NT2/D1 (cell line): Measurements from ENCODE around the gene GRK6.
"Not testable (repeated sequence)": the region's sequence is repeated elsewhere in the genome, so short reads cannot be mapped to it uniquely, and the experiment has no call there.

Experiments used
- DNase-seq: peaks from one replicate; pipeline ENCODE4 v3.0.0-alpha.2; 2011; ENCODE audit warnings: low read depth, low spot score
- H3K27me3 ChIP-seq: 2 replicates; pipeline ENCODE4 v1.6.0; 2011; ENCODE audit warnings: mild to moderate bottlenecking; ENCODE audit not compliant: insufficient read length, insufficient read depth
- H3K36me3 ChIP-seq: 2 replicates; pipeline ENCODE4 v1.6.1; 2011; ENCODE audit warnings: mild to moderate bottlenecking, low read length, mixed read lengths; ENCODE audit not compliant: insufficient read depth, insufficient read length
- H3K4me1 ChIP-seq: 2 replicates; pipeline ENCODE4 v1.5.1; 2011; ENCODE audit not compliant: insufficient read depth, insufficient read length
- H3K4me3 ChIP-seq: 2 replicates; pipeline ENCODE4 v1.5.1; 2011; ENCODE audit warnings: low read depth; ENCODE audit not compliant: insufficient read length
- H3K9ac ChIP-seq: 2 replicates; pipeline ENCODE4 v1.6.0; 2011; ENCODE audit warnings: low read depth; ENCODE audit not compliant: insufficient read length
- H3K9me3 ChIP-seq: 2 replicates; pipeline ENCODE4 v1.5.1; 2011; ENCODE audit warnings: mild to moderate bottlenecking, low read length; ENCODE audit not compliant: insufficient read depth
- SUZ12 ChIP-seq: IDR thresholded peaks from 2 replicates; pipeline ENCODE4 v1.6.1; 2011; ENCODE audit not compliant: insufficient read length, insufficient read depth; ENCODE audit errors: extremely low read depth
- YY1 ChIP-seq: IDR thresholded peaks from 2 replicates; pipeline ENCODE4 v1.6.1; 2011; ENCODE audit not compliant: insufficient read length, insufficient read depth
- ZNF274 ChIP-seq: IDR thresholded peaks from 2 replicates; pipeline ENCODE4 v1.6.1; 2011; ENCODE audit warnings: mild to moderate bottlenecking, low read depth, low read length

Gene GRK6

DNA sequence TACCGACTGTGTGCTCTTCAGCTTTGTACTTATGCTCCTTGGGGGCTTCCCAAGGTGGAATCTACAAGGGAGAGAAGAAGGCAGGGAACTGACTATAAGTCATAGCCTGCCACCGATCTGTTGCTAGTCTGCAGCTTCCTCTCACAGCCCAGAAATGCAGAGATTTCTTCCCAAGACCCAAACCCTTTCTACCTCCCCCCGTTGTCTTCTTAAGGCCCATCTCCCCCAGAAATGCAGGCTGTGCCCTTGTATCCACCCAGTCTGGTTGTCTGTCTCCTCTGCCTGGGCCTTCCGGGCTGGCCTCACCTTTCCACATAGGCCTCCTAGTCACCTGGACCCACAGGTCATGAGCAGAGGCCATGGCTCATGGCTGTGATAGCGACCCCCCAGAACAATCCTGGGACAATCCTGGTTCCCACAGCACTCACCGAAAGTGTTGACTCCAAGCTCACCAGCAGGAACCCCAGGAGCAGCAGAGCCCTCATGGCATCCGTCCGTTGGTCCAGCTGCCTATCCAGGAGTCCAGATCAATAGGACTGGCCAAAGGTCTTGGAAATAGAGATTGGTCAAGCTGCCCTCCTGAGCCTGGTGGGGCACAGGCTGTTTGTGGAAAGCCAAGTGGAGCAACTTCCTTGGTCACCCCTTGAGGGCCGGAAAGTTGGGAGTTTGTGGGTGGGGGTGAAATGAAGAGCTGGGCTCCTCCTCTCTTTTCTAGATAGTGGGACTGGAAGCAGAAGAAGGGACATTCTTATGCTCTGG is 17.3 kb upstream of the GRK6 start, which contains the start of gene F12:
Gene F12, minus strand, starts transcription at position 522 of the 759 bp plus-strand sequence. Its CDS starts 37 bp downstream, at position 485.
- H3K9ac ChIP-seq = no peak within 1 kb of the TSS
- peaks cover 50% of the 10 kb centered on the region for H3K27me3 ChIP-seq
- no peaks in the 10 kb centered on the region for H3K9me3 ChIP-seq
- no peaks in the 10 kb centered on the region for H3K36me3 ChIP-seq
- TF ChIP-seq ZNF274 (no peak), YY1 (no peak), SUZ12 (no peak)
- H3K4me1 ChIP-seq = no peaks in the 10 kb centered on the region
- H3K4me3 ChIP-seq = no peak within 1 kb of the TSS
- no peak for DNase-seq

DNA sequence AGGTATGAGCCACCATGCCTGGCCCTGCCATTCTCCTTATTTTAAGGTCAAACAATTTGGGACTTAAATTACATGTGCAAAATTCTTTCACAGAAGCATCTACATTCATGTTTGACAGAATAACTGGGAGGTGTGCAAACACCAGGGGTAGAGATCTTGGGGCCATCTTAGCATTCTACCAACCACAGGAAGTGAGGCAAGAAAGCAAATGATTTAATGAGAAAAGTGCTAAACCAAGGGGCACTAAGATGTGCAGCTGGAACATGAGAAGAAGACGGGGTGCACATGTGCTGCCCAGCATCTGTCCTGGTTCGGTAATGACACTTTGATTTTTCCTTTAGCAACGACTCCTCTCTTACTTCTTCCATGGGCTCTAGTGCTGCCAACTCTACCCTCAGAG is 15.9 kb upstream of the GRK6 start:
- Histone ChIP-seq H3K36me3 (no peaks in the 10 kb centered on the region), H3K4me3 (no peak overlapping the region), H3K4me1 (no peaks in the 10 kb centered on the region), H3K9ac (no peak overlapping the region), H3K27me3 (peaks cover 36% of the 10 kb centered on the region), H3K9me3 (no peaks in the 10 kb centered on the region)
- no peak for DNase-seq
- TF ChIP-seq ZNF274 = no peak
- TF ChIP-seq SUZ12 = no peak
- TF ChIP-seq YY1 = no peak

DNA sequence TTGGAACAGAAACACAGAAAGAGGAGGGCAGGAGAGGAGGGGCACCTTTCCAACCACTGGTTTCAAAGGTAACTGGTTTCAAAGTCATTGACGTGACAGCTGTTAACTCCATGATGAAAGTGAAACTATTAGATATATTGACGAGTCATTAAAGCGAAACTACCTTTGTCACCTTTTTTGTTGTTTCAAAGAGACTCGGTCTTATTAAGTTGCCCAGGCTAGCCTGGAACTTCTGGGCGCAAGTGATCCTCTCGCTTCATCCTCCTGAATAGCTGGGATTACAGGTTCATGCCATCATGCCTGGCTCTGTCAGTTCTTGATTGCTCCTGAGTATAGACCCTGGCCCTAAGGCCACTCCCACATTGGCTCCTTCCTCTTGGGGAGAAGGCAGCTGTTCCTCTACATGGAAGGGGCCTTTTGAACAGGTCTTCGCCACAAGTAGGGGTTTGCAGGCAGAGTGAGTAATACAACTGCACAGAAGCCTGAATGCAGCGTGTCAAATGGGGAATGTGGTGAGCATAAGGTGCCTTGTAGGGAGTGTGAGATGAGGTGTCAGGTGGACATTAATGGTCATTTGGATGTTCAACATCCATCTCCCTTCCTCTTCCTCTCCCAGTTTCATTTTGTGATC is 13.8 kb upstream of the GRK6 start:
- Histone ChIP-seq H3K9ac (no peak overlapping the region), H3K4me3 (no peak overlapping the region), H3K27me3 (peaks cover 25% of the 10 kb centered on the region), H3K4me1 (peaks cover 5% of the 10 kb centered on the region), H3K36me3 (no peaks in the 10 kb centered on the region), H3K9me3 (no peaks in the 10 kb centered on the region)
- DNase-seq = no peak
- TF ChIP-seq ZNF274 = no peak
- no peak for TF ChIP-seq SUZ12
- TF ChIP-seq YY1 = no peak

DNA sequence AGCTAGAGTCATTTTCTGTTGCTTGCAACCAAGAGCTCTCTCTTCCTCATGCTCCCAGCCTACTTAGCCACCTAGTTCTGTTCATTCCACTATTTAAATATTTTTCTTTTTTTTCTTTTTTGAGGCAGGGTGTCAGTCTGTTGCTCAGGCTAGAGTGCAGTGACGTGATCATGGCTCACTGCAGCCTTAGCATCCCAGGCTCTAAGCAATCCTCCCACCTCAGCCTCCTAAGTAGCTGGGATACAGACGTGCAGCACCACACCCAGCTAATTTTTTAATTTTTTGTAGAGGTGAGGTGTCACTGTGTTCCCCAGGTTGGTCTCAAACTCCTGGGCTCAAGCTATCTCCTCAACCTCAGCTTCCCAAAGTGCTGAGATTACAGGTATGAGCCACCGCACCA is 12.0 kb upstream of the GRK6 start:
- Histone ChIP-seq H3K27me3 (peaks cover 15% of the 10 kb centered on the region), H3K9me3 (no peaks in the 10 kb centered on the region), H3K9ac (no peak overlapping the region), H3K4me3 (no peak overlapping the region), H3K4me1 (peaks cover 5% of the 10 kb centered on the region), H3K36me3 (no peaks in the 10 kb centered on the region)
- DNase-seq = no peak
- TF ChIP-seq YY1 (no peak), ZNF274 (no peak), SUZ12 (no peak)

DNA sequence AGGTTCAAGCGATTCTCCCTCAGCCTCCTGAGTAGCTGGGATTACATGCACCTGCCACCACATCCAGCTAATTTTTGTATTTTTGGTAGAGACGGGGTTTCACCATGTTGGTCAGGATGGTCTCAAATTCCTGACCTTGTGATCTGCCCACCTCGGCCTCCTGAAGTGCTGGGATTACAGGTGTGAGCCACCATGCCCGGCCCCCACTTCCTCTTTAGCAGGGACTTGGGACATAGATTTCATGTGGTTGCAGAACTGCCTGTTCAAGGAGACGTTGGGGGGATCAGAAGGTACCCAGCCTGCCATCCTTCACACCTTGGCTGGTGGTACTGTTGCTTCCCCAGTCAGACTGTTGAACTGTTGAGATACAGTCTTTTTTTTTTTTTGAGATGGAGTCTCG is 9.4 kb upstream of the GRK6 start:
- not testable (repeated sequence) for H3K4me3 ChIP-seq, H3K9me3 ChIP-seq, H3K4me1 ChIP-seq, DNase-seq, H3K9ac ChIP-seq, H3K36me3 ChIP-seq
- peaks cover 11% of the 10 kb centered on the region for H3K27me3 ChIP-seq

DNA sequence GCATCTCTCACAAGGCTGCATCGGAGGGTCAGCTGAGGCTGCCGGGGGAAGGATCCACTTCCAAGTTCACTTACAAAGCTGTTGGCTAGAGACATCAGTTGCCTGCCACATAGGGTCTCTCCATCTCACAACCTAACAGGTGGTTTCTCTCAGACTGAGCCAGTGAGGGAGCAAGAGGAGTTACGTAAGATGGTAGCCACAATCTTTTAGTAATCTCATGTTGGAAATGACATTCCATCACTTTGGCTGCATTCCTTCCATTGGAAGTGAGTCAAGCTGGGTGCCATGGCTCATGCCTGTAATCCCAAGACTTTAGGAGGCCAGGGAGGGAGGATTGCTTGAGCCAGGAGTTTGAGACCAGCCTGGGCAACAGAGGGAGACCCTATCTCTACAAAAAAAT is 7.4 kb upstream of the GRK6 start:
- no peak for DNase-seq

DNA sequence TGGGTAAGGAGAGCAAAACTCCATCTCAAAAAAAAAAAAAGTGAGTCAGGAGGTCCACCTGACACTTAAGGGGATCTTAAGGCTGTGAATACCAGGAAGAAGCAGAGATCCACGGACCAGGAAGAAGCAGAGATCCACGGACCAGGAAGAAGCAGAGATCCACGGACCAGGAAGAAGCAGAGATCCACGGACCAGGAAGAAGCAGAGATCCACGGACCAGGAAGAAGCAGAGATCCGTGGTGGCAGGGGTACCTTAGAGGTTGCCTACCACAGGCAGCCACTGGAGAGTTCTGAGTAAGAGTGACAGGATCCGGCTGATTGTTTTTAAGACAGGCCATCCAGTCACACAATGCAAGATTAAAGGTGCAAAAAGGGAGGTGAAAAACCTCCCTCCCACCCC is 6.0 kb upstream of the GRK6 start:
- H3K4me1 ChIP-seq = peaks cover 11% of the 10 kb centered on the region
- DNase-seq, H3K9ac ChIP-seq, H3K27me3 ChIP-seq, H3K36me3 ChIP-seq, H3K9me3 ChIP-seq, H3K4me3 ChIP-seq: not testable (repeated sequence)

More for the DNA sequence above, 7.4 kb upstream of the GRK6 start:
- peaks cover 1% of the 10 kb centered on the region for H3K27me3 ChIP-seq
- H3K9me3 ChIP-seq = no peaks in the 10 kb centered on the region
- H3K9ac ChIP-seq = no peak overlapping the region
- no peaks in the 10 kb centered on the region for H3K36me3 ChIP-seq
- no peak for TF ChIP-seq SUZ12
- no peak for TF ChIP-seq ZNF274
- TF ChIP-seq YY1 = no peak
- peaks cover 8% of the 10 kb centered on the region for H3K4me1 ChIP-seq
- H3K4me3 ChIP-seq = no peak overlapping the region
